ENCODE data around the gene ALKAL2.
"Not testable (repeated sequence)": the region's sequence is repeated elsewhere in the genome, so short reads cannot be mapped to it uniquely, and the experiment has no call there.

The ALKAL2 gene

GRCh38 chr2:287911-288757 is at the start of gene ALKAL2:
Gene ALKAL2, minus strand, starts transcription at chr2:288091. Its CDS starts 256 bp downstream, at chr2:287835.
- DNase-seq (ENCODE audit: low spot score), result no peak

- DNase-seq (ENCODE audit: low spot score), result not testable (repeated sequence)
These were observed 49.1 kb upstream of the ALKAL2 start for GRCh38 chr2:336949-337348.

- no peak for DNase-seq (ENCODE audit: low spot score)
These were observed 48.5 kb upstream of the ALKAL2 start for GRCh38 chr2:336360-336759.

GRCh38 chr2:332592-332991 is 44.7 kb upstream of the ALKAL2 start:
- no peak for DNase-seq (ENCODE audit: low spot score)

- no peak for DNase-seq (ENCODE audit: low spot score)
These were observed 40.9 kb upstream of the ALKAL2 start for GRCh38 chr2:328761-329160.

- DNase-seq (ENCODE audit: low spot score), result no peak
These were observed 35.1 kb upstream of the ALKAL2 start for GRCh38 chr2:323035-323434.

- no peak for DNase-seq (ENCODE audit: low spot score)
These were observed 34.4 kb upstream of the ALKAL2 start for GRCh38 chr2:322326-322725.

GRCh38 chr2:320561-320960 is 32.7 kb upstream of the ALKAL2 start:
- DNase-seq (ENCODE audit: low spot score), result no peak

- DNase-seq (ENCODE audit: low spot score), result no peak
These were observed 31.2 kb upstream of the ALKAL2 start for GRCh38 chr2:319059-319600.

GRCh38 chr2:317501-318424 is 29.9 kb upstream of the ALKAL2 start:
- DNase-seq (ENCODE audit: low spot score), result no peak

- DNase-seq (ENCODE audit: low spot score), result no peak
These were observed 28.5 kb upstream of the ALKAL2 start for GRCh38 chr2:316381-316780.

GRCh38 chr2:315925-316324 is 28.0 kb upstream of the ALKAL2 start:
- not testable (repeated sequence) for DNase-seq (ENCODE audit: low spot score)

- no peak for DNase-seq (ENCODE audit: low spot score)
These were observed 26.9 kb upstream of the ALKAL2 start for GRCh38 chr2:314561-315336.

- DNase-seq (ENCODE audit: low spot score), result no peak
These were observed 26.1 kb upstream of the ALKAL2 start for GRCh38 chr2:313991-314390.

GRCh38 chr2:310994-311393 is 23.1 kb upstream of the ALKAL2 start:
- no peak for DNase-seq (ENCODE audit: low spot score)

GRCh38 chr2:309954-310510 is 22.1 kb upstream of the ALKAL2 start:
- no peak for DNase-seq (ENCODE audit: low spot score)

- DNase-seq (ENCODE audit: low spot score), result no peak
These were observed 21.5 kb upstream of the ALKAL2 start for GRCh38 chr2:309148-309953.

- no peak for DNase-seq (ENCODE audit: low spot score)
These were observed 17.5 kb upstream of the ALKAL2 start for GRCh38 chr2:305366-305765.

GRCh38 chr2:296354-296753 is 8.5 kb upstream of the ALKAL2 start:
- no peak for DNase-seq (ENCODE audit: low spot score)

- no peak for DNase-seq (ENCODE audit: low spot score)
These were observed 7.2 kb upstream of the ALKAL2 start for GRCh38 chr2:295090-295489.
